K562 treated with DMSO at 1 percent for 48 hours (cell line): Measurements from ENCODE around the gene QSER1. TPM values are rescaled to one million over a fixed set of nuclear protein-coding genes. Genes with fewer than 3 reads are reported as not detected.

Source experiments
- total RNA-seq: library from RNA; unstranded; fragments of 300-600 nt; gene quantifications from 2 replicates; pipeline ENCODE4 v1.2.3, GENCODE V29; 2022; ENCODE audit warnings: low replicate concordance; ENCODE audit errors: extremely low read depth

Gene QSER1
- not detected in 2 replicates for total RNA-seq

GRCh38 chr11:32892355-32893092, at the start of gene QSER1:
TSS of gene QSER1 (plus strand) at chr11:32892811. CDS start at chr11:32893126, 315 bp downstream.

GRCh38 chr11:33015621-33016551, 123.3 kb downstream of the QSER1 start, which contains the start of gene DEPDC7:
TSS of gene DEPDC7 (plus strand) at chr11:33015878. CDS start at chr11:33015956, 78 bp downstream.

Other genes starting within 250 kb of the QSER1 start
- gene CCDC73, start 98.1 kb upstream of the QSER1 start, total RNA-seq: not detected in 2 replicates
- gene PRRG4, start 62.9 kb upstream of the QSER1 start, total RNA-seq: not detected in 2 replicates
- not detected in 2 replicates for gene DEPDC7, start 123.1 kb downstream of the QSER1 start, total RNA-seq
- gene TCP11L1, start 146.8 kb downstream of the QSER1 start, total RNA-seq: not detected in 2 replicates